Memory B cell (primary cell): ENCODE measurements around the gene AQP12B.

Source experiments
- ATAC-seq: fragments of 150-1000 bp; cut with Tn5 transposase; 2 replicates; pipeline ENCODE4 v1.10.0; 2021; ENCODE audit warnings: low read depth, mild to moderate bottlenecking, moderate library complexity
- DNase-seq, 2 donors: peaks; one replicate each; pipeline ENCODE4 v3.0.0; 2022; ENCODE audit warnings: low spot score in 2 of 2
- H3K27ac Mint-ChIP-seq: one replicate; pipeline ENCODE4 v1.8.0; 2022; ENCODE audit warnings: mild to moderate bottlenecking, moderate library complexity, mixed read lengths
- H3K27me3 Mint-ChIP-seq: one replicate; pipeline ENCODE4 v1.8.0; 2022; ENCODE audit warnings: mixed read lengths
- H3K36me3 Mint-ChIP-seq: one replicate; pipeline ENCODE4 v1.8.0; 2022; ENCODE audit warnings: mild to moderate bottlenecking, mixed read lengths
- H3K4me1 Mint-ChIP-seq: one replicate; pipeline ENCODE4 v1.8.0; 2022; ENCODE audit warnings: mixed read lengths
- H3K4me3 Mint-ChIP-seq: one replicate; pipeline ENCODE4 v1.8.0; 2022; ENCODE audit warnings: mild to moderate bottlenecking, moderate library complexity, mixed read lengths
- H3K9me3 Mint-ChIP-seq: one replicate; pipeline ENCODE4 v1.8.0; 2022; ENCODE audit warnings: mixed read lengths

The AQP12B gene

DNA sequence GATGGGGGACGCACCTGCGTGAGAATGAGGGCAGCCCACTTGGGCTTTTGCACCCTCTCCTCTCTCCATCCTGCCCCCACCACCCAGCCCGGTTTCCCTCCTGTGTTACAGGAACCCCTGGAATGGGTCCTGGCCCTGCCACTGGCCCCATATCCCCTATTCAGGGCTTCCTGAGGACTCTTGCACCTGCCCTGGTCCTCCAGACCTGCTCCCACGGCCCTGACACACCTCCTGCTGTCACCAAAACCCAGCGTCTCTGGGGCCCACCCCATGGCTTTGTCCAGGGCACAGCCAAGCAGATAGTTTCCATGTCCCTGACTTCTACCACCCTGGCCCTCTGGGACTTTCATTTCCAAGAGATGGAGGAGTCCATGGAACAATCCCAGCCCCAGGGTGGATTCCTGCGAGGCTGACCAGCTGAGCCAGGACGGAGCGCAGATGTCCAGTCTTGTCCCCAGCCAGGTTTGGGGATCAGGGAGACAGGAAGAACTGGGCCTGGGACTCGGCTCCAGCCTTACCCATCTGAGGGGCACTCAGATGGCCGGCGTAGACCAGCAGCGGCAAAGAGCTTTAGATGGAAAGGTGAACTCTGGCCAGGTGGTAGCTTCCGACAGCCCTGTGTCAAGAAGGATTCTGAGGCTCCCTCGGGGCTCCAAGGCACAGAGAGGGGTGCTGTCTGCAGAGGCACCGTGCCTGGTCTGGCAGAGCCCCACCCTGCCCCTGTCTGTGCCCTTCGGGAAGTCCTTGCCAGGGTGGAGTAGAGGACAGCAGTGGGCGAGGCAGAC is 45.4 kb downstream of the AQP12B start:
- H3K4me1 Mint-ChIP-seq, result no peaks in the 10 kb centered on the region
- H3K9me3 Mint-ChIP-seq, result peaks cover 12% of the 10 kb centered on the region
- DNase-seq (no peak), ATAC-seq (no peak)
- H3K27ac Mint-ChIP-seq, result no peak overlapping the region
- peaks cover 7% of the 10 kb centered on the region for H3K27me3 Mint-ChIP-seq
- H3K36me3 Mint-ChIP-seq, result peaks cover 2% of the 10 kb centered on the region
- H3K4me3 Mint-ChIP-seq, result no peak overlapping the region

DNA sequence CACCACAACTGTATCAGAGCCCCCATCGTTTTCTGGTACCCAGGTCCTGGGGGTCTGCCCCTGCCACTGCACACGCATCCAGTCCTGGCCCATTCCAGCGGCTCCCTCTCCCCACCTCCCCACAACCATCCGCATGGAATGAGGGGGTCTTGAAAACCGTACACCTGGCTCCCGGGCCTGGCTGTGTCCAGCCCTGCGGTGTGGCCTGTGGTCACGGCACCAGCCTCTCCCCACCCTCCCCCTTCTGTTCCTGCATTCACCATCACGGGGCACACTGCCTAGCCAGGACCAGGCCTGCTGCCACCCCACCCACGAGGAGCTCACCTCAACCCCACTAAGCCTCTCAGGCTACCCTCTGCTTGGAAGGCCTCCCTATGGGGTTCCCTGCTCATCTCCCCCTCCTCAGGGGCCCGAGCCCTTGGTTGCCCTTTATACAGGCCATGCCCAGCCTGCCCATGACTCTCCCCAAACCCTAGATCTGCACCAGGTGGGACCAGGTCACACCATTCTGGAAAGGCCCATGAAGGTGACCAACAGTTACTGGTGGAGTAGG is 46.0 kb downstream of the AQP12B start:
- Mint-ChIP-seq H3K4me1 (no peaks in the 10 kb centered on the region), H3K9me3 (peaks cover 12% of the 10 kb centered on the region), H3K27me3 (peaks cover 7% of the 10 kb centered on the region), H3K4me3 (no peak overlapping the region), H3K27ac (no peak overlapping the region), H3K36me3 (peaks cover 2% of the 10 kb centered on the region)
- DNase-seq (no peak), ATAC-seq (no peak)

DNA sequence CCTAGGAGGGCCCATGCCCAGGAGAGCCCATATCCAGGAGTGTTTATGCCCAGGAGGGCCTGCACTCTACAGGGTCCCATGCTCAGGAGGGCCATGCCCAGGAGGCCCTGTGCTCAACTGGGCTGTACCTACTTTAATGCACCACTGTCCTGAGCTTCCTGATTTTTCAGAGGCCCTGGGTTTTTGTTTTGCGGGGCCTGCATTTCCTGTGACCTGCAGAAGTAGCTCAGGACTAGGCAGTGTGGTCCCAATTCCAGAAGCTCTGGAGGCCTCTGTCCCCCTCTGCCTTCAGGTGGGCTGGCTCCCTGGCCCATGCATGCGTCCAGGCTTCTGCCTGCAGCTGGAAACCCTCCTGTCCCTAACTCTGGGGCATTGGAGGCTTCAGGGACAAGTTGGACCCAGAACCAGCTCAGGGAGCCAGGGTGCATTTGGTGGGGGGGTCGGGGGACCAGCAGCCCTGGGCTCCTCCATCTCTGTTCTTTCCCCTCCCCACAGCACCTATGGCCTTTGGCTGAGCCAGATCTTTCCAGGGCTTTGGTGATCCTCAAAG is 46.6 kb downstream of the AQP12B start:
- peaks cover 7% of the 10 kb centered on the region for H3K27me3 Mint-ChIP-seq
- no peak for DNase-seq
- no peak overlapping the region for H3K4me3 Mint-ChIP-seq

DNA sequence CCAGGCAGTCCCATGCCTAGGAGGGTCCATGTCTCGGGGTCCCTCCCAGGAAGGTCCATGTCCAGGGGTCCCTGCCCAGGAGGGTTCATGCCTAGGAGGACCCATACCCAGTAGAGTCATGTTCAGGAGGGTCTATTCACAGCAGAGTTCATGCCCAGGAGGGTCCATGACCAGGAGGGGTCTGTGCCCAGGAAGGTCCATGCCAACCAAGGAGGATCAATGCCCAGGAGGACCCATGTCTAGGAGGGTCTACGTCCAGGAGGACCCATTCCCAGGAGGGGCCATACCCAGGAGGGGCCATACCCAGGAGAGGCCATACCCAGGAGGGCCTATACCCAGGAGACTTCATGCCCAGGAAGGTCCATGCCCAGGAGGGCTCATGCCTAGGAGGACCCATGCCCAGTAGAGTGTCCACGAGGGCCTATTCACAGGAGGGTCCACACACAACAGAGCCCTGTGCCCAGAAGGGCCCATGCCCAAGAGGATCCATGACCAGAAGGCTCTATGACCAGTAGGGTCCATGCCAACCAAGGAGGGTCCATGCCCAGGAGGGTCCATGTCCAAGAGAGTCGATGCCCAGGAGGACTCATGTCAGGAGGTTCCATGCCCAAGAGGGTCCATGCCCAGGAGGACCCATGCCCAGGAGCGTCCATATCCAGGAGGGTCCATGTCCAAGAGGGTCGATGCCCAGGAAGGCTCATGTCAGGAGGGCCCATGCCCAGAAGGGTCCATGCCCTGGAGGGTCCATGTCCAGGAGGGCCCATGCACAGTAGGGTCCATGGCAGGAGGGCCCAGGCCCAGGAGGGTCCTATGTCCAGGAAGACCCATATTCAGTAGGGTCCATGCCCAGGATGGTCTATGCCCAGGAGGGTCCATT is 47.3 kb downstream of the AQP12B start:
- ATAC-seq (no peak), DNase-seq (no peak)
- no peak overlapping the region for H3K4me3 Mint-ChIP-seq
- no peaks in the 10 kb centered on the region for H3K4me1 Mint-ChIP-seq
- no peak overlapping the region for H3K27ac Mint-ChIP-seq
- peaks cover 2% of the 10 kb centered on the region for H3K36me3 Mint-ChIP-seq
- H3K27me3 Mint-ChIP-seq, result peaks cover 7% of the 10 kb centered on the region
- peaks cover 12% of the 10 kb centered on the region for H3K9me3 Mint-ChIP-seq

More for the DNA sequence above, 46.6 kb downstream of the AQP12B start:
- H3K27ac Mint-ChIP-seq, result no peak overlapping the region
- no peaks in the 10 kb centered on the region for H3K4me1 Mint-ChIP-seq
- no peak for ATAC-seq
- H3K9me3 Mint-ChIP-seq, result peaks cover 12% of the 10 kb centered on the region
- H3K36me3 Mint-ChIP-seq, result peaks cover 2% of the 10 kb centered on the region

DNA sequence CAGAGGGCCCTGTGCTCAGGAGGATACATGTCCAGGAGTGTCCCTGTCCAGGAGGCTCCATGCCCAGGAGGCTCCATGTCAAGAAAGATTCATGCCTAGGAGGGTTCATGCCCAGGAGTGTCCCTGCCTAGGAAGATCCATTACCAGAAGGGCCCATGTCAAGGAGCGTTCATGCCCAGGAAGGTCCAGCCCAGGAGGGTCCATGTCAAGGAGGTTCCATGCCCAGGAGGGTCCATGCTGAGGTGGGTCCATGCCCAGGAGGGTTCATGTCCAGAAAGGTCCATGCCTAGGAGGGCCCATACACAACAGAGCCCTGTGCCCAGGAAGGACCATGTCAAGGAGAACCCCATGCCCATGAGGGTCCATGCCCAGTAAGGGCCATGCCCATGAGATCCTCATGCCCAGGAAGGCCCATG is 50.4 kb downstream of the AQP12B start:
- peaks cover 3% of the 10 kb centered on the region for H3K27me3 Mint-ChIP-seq
- peaks cover 2% of the 10 kb centered on the region for H3K36me3 Mint-ChIP-seq
- DNase-seq (no peak), ATAC-seq (no peak)
- H3K27ac Mint-ChIP-seq, result no peak overlapping the region
- H3K4me1 Mint-ChIP-seq, result no peaks in the 10 kb centered on the region
- peaks cover 12% of the 10 kb centered on the region for H3K9me3 Mint-ChIP-seq
- H3K4me3 Mint-ChIP-seq, result no peak overlapping the region

DNA sequence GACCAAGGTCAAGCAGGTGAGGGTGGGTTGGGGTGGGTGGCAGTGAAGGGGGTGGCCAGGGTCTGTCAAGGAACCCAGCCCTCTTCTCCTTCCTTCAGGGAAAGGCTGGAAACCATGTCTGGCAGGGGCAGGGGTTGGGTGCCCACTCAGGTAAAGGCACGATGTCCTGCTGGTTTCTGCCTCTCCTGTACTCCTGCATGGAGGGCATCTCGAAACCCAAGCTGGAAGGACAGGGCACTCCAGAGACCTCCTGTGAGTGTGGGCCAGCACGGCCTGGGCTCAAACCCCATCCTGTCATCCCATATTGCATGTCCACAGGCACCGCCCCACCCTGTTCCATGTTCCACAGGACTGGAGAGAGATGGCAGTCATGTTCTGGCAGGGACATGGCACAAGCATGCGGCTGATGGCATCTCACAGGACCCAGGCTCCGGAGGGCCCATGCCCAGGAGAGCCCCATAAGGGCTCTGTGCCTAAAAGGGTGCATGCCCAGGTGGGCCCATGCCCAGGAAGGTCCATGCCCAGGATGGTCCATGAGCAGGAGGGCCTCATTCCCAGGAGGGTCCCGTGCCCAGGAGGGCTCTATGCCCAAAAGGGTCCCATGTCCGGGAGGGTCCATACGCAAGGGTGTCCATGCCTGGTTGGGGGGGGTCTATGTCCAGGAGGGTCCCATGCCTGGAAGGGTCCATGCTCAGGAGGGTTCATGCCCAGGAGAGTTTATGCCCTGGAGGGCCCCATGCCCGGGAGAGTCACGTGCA is 51.0 kb downstream of the AQP12B start:
- Mint-ChIP-seq H3K27me3 (peaks cover 3% of the 10 kb centered on the region), H3K36me3 (peaks cover 2% of the 10 kb centered on the region), H3K4me3 (no peak overlapping the region), H3K9me3 (peaks cover 12% of the 10 kb centered on the region), H3K4me1 (peaks cover 2% of the 10 kb centered on the region), H3K27ac (no peak overlapping the region)
- ATAC-seq, result no peak
- DNase-seq, result no peak

DNA sequence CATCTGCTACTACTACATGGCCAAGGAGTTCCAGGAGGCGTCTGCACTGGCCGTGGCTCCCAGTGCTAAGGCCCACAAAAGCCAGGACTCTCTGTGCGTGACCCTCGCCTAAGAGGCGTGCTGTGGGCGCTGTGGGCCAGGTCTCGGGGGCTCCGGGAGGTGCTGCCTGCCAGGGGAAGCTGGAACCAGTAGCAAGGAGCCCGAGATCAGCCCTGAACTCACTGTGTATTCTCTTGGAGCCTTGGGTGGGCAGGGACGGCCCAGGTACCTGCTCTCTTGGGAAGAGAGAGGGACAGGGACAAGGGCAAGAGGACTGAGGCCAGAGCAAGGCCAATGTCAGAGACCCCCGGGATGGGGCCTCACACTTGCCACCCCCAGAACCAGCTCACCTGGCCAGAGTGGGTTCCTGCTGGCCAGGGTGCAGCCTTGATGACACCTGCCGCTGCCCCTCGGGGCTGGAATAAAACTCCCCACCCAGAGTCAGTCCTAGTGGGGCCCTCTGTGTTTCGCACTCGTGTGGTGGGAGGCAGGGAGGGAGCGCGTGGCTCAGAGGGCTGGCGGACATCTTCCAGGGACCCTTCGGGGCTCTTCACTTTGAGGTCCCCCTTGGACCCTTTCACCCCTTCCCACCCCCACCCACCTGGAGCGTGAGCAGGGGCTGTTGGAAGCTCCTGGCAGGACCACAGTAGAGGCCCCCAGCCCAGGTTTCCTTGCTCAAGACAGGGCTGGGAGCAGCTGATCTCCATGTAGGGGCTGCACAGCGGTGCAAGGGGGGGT is 51.7 kb downstream of the AQP12B start:
- no peak overlapping the region for H3K27ac Mint-ChIP-seq
- ATAC-seq (no peak), DNase-seq (no peak)
- H3K9me3 Mint-ChIP-seq, result peaks cover 12% of the 10 kb centered on the region
- peaks cover 2% of the 10 kb centered on the region for H3K36me3 Mint-ChIP-seq
- no peak overlapping the region for H3K4me3 Mint-ChIP-seq
- peaks cover 2% of the 10 kb centered on the region for H3K27me3 Mint-ChIP-seq
- H3K4me1 Mint-ChIP-seq, result peaks cover 6% of the 10 kb centered on the region

DNA sequence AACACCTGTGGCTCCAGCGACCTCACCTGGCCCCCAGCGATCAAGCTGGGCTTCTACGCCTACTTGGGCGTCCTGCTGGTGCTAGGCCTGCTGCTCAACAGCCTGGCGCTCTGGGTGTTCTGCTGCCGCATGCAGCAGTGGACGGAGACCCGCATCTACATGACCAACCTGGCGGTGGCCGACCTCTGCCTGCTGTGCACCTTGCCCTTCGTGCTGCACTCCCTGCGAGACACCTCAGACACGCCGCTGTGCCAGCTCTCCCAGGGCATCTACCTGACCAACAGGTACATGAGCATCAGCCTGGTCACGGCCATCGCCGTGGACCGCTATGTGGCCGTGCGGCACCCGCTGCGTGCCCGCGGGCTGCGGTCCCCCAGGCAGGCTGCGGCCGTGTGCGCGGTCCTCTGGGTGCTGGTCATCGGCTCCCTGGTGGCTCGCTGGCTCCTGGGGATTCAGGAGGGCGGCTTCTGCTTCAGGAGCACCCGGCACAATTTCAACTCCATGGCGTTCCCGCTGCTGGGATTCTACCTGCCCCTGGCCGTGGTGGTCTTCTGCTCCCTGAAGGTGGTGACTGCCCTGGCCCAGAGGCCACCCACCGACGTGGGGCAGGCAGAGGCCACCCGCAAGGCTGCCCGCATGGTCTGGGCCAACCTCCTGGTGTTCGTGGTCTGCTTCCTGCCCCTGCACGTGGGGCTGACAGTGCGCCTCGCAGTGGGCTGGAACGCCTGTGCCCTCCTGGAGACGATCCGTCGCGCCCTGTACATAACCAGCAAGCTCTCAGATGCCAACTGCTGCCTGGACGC is 52.5 kb downstream of the AQP12B start:
- ATAC-seq (no peak), DNase-seq (no peak)
- Mint-ChIP-seq H3K27ac (no peak overlapping the region), H3K36me3 (peaks cover 2% of the 10 kb centered on the region), H3K27me3 (no peaks in the 10 kb centered on the region), H3K9me3 (peaks cover 12% of the 10 kb centered on the region), H3K4me3 (no peak overlapping the region), H3K4me1 (peaks cover 11% of the 10 kb centered on the region)

DNA sequence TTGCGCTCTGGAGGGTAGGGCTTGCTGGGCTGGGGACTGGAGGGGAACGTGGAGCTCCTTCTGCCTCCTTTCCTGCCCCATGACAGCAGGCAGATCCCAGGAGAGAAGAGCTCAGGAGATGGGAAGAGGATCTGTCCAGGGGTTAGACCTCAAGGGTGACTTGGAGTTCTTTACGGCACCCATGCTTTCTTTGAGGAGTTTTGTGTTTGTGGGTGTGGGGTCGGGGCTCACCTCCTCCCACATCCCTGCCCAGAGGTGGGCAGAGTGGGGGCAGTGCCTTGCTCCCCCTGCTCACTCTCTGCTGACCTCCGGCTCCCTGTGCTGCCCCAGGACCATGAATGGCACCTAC is 53.1 kb downstream of the AQP12B start:
- Mint-ChIP-seq H3K9me3 (peaks cover 12% of the 10 kb centered on the region), H3K27ac (no peak overlapping the region), H3K36me3 (peaks cover 2% of the 10 kb centered on the region), H3K27me3 (no peaks in the 10 kb centered on the region), H3K4me3 (no peak overlapping the region), H3K4me1 (peaks cover 15% of the 10 kb centered on the region)
- no peak for ATAC-seq
- no peak for DNase-seq

DNA sequence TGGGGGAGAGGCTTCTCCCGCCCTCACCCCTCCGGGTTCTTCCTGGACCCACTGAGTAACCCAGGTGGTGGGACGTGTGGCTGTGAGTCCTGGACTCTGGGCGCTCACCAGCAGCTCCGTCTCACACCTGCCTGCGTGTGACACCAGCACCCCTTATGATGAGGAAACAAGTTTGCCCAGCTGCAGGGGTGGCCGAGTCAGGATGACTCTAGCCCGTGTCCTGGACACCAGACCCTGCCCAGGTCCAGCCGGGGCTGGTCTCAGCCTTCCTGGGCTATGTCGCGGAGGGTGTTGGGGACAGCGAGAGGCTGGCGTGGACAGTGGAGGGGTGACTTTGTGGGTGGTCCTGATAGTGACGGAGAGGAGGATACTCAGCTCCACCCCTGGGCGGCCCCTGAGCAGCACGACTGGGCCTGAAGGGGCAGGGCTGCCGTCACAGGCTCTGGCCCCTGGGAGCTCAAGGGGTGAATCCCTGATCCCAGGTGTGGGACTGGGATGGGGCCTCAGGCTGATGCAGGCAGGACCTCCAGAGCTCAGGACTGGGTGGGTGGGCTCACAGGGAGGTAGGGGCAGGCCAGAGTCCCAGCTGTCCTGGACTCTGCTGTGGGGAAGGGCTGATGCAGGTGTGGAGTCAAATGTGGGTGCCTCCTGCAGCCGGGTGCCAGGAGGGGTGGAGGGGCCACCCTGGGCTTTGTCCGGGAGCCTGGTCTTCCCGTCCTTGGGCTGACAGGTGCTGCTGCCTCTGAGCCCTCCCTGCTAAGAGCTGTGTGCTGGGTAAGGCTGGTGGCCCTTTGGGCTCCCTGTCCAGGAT is 53.7 kb downstream of the AQP12B start:
- no peak overlapping the region for H3K27ac Mint-ChIP-seq
- no peak for ATAC-seq

DNA sequence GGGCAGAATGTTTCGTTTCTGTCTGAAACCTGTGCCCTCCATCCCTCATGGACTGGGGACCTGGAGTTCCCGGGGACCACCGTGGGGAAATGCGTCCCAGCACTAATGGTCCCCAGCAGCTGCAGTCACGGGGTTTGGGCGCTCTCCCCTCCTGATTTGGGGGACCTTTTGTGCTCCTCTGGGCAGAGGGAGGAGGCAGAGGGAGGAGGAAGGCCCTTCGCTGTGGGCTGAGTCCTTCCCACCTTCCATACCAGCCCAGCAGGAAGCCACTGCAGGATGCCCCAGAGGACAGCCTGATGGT is 54.2 kb downstream of the AQP12B start:
- Mint-ChIP-seq H3K27ac (no peak overlapping the region), H3K9me3 (peaks cover 8% of the 10 kb centered on the region), H3K4me3 (no peak overlapping the region), H3K4me1 (peaks cover 15% of the 10 kb centered on the region), H3K36me3 (no peaks in the 10 kb centered on the region), H3K27me3 (peaks cover 3% of the 10 kb centered on the region)
- ATAC-seq (no peak), DNase-seq (no peak)

More for the DNA sequence above, 53.7 kb downstream of the AQP12B start:
- H3K4me3 Mint-ChIP-seq, result no peak overlapping the region
- peaks cover 2% of the 10 kb centered on the region for H3K27me3 Mint-ChIP-seq
- peaks cover 2% of the 10 kb centered on the region for H3K36me3 Mint-ChIP-seq
- DNase-seq, result no peak
- H3K4me1 Mint-ChIP-seq, result peaks cover 15% of the 10 kb centered on the region
- peaks cover 10% of the 10 kb centered on the region for H3K9me3 Mint-ChIP-seq
